Measurements from ENCODE around the gene TMEM132D.

TMEM132D gene

GRCh38 chr12:129067491-129067890, 836.3 kb downstream of the TMEM132D start:
- Histone ChIP-seq H3K9me2 (ENCODE audit: low read depth, low read length) (no peaks in the 10 kb centered on the region), H3K9ac (ENCODE audit: low read length) (no peak overlapping the region)
- TF ChIP-seq EZH2 (IDR thresholded peaks at IDR 0.05; ENCODE audit: borderline replicate concordance, low read length) (no peak), CTCF (IDR thresholded peaks at IDR 0.05; ENCODE audit: low read length) (no peak)

GRCh38 chr12:129064209-129064855, 839.5 kb downstream of the TMEM132D start:
- Histone ChIP-seq H3K27ac (ENCODE audit: low read depth, low read length, poor library complexity, severe bottlenecking) (no peak overlapping the region), H3K9me3 (ENCODE audit: low read length) (no peaks in the 10 kb centered on the region), H3K4me2 (ENCODE audit: low read length) (no peak overlapping the region), H3K36me3 (ENCODE audit: insufficient read depth, low read length) (no peaks in the 10 kb centered on the region), H3K27me3 (ENCODE audit: insufficient read depth, low read length) (no peaks in the 10 kb centered on the region), H3K9me2 (ENCODE audit: low read depth, low read length) (no peaks in the 10 kb centered on the region), H3K4me1 (ENCODE audit: insufficient read depth, low read length, severe bottlenecking) (no peaks in the 10 kb centered on the region), H3F3A (ENCODE audit: insufficient read depth, low read length) (no peaks in the 10 kb centered on the region), H2AFZ (ENCODE audit: low read length) (no peak overlapping the region), H3K79me2 (ENCODE audit: insufficient read depth, low read length) (no peaks in the 10 kb centered on the region), H3K9ac (ENCODE audit: low read length) (no peak overlapping the region), H4K20me1 (ENCODE audit: insufficient read depth, low read length) (no peaks in the 10 kb centered on the region), H3K4me3 (ENCODE audit: low read depth, low read length, poor library complexity, severe bottlenecking) (no peak overlapping the region)
- TF ChIP-seq EZH2 (IDR thresholded peaks at IDR 0.05; ENCODE audit: borderline replicate concordance, low read length) (no peak), CTCF (IDR thresholded peaks at IDR 0.05; ENCODE audit: low read length) (no peak)

More at GRCh38 chr12:129067491-129067890, 836.3 kb downstream of the TMEM132D start:
- H2AFZ ChIP-seq (ENCODE audit: low read length) = no peak overlapping the region
- H3K36me3 ChIP-seq (ENCODE audit: insufficient read depth, low read length) = no peaks in the 10 kb centered on the region
- H3K27me3 ChIP-seq (ENCODE audit: insufficient read depth, low read length) = no peaks in the 10 kb centered on the region
- H3K4me3 ChIP-seq (ENCODE audit: low read depth, low read length, poor library complexity, severe bottlenecking) = no peak overlapping the region
- H3K4me1 ChIP-seq (ENCODE audit: insufficient read depth, low read length, severe bottlenecking) = no peaks in the 10 kb centered on the region
- H3K79me2 ChIP-seq (ENCODE audit: insufficient read depth, low read length) = no peaks in the 10 kb centered on the region
- H3K9me3 ChIP-seq (ENCODE audit: low read length) = no peaks in the 10 kb centered on the region
- H3K4me2 ChIP-seq (ENCODE audit: low read length) = no peak overlapping the region
- no peaks in the 10 kb centered on the region for H4K20me1 ChIP-seq (ENCODE audit: insufficient read depth, low read length)
- no peaks in the 10 kb centered on the region for H3F3A ChIP-seq (ENCODE audit: insufficient read depth, low read length)
- H3K27ac ChIP-seq (ENCODE audit: low read depth, low read length, poor library complexity, severe bottlenecking) = no peak overlapping the region

- H3K4me2 ChIP-seq (ENCODE audit: low read length) = no peak overlapping the region
- no peaks in the 10 kb centered on the region for H3K79me2 ChIP-seq (ENCODE audit: insufficient read depth, low read length)
These were observed 840.2 kb downstream of the TMEM132D start for GRCh38 chr12:129063600-129063999.

More at GRCh38 chr12:129063600-129063999, 840.2 kb downstream of the TMEM132D start:
- no peaks in the 10 kb centered on the region for H4K20me1 ChIP-seq (ENCODE audit: insufficient read depth, low read length)
- no peaks in the 10 kb centered on the region for H3K36me3 ChIP-seq (ENCODE audit: insufficient read depth, low read length)
- H3K9me2 ChIP-seq (ENCODE audit: low read depth, low read length) = no peaks in the 10 kb centered on the region
- H3K4me1 ChIP-seq (ENCODE audit: insufficient read depth, low read length, severe bottlenecking) = no peaks in the 10 kb centered on the region
- H3K9ac ChIP-seq (ENCODE audit: low read length) = no peak overlapping the region
- TF ChIP-seq EZH2 (IDR thresholded peaks at IDR 0.05; ENCODE audit: borderline replicate concordance, low read length) (no peak), CTCF (IDR thresholded peaks at IDR 0.05; ENCODE audit: low read length) (no peak)
- H3K27ac ChIP-seq (ENCODE audit: low read depth, low read length, poor library complexity, severe bottlenecking) = no peak overlapping the region
- no peak overlapping the region for H2AFZ ChIP-seq (ENCODE audit: low read length)
- H3K9me3 ChIP-seq (ENCODE audit: low read length) = no peaks in the 10 kb centered on the region
- H3F3A ChIP-seq (ENCODE audit: insufficient read depth, low read length) = no peaks in the 10 kb centered on the region
- no peak overlapping the region for H3K4me3 ChIP-seq (ENCODE audit: low read depth, low read length, poor library complexity, severe bottlenecking)
- no peaks in the 10 kb centered on the region for H3K27me3 ChIP-seq (ENCODE audit: insufficient read depth, low read length)
